GM23338 (cell line): ENCODE measurements around the gene HSD11B1L. TPM values are rescaled to one million over a fixed set of nuclear protein-coding genes. Genes with fewer than 3 reads are reported as not detected.

ENCODE experiments used
- ATAC-seq: fragments of 200-7000 bp; cut with Tn5 transposase; 3 replicates; pipeline ENCODE4 v1.9.1; 2020
- DNase-seq: peaks from one replicate; pipeline ENCODE4 v3.0.0-alpha.2; 2015; ENCODE audit warnings: low spot score
- H2AFZ ChIP-seq: fragments of 200-600 bp; sonication (generic); 2 replicates; pipeline ENCODE4 v1.8.0; 2016; ENCODE audit warnings: antibody characterized with exemption, mild to moderate bottlenecking, moderate library complexity
- H3F3A ChIP-seq: fragments of 200-600 bp; sonication (generic); replicated peaks from 2 replicates; pipeline ENCODE4 v1.8.0; 2017; ENCODE audit warnings: antibody characterized with exemption, mixed run types, low read depth
- H3K27ac ChIP-seq: fragments of 200-600 bp; sonication (generic); 2 replicates; pipeline ENCODE4 v1.6.1; 2016; ENCODE audit warnings: low read depth
- H3K27me3 ChIP-seq: fragments of 200-600 bp; sonication (generic); 2 replicates; pipeline ENCODE4 v1.8.0; 2016; ENCODE audit warnings: mild to moderate bottlenecking, mixed run types, moderate library complexity; ENCODE audit not compliant: insufficient read depth
- H3K36me3 ChIP-seq: fragments of 200-600 bp; sonication (generic); 2 replicates; pipeline ENCODE4 v1.8.0; 2016; ENCODE audit warnings: mild to moderate bottlenecking; ENCODE audit not compliant: insufficient read depth
- H3K4me1 ChIP-seq: fragments of 200-600 bp; sonication (generic); 2 replicates; pipeline ENCODE4 v1.8.0; 2016; ENCODE audit warnings: mild to moderate bottlenecking, moderate library complexity; ENCODE audit not compliant: insufficient read depth
- H3K4me2 ChIP-seq: fragments of 200-600 bp; sonication (generic); 2 replicates; pipeline ENCODE4 v1.7.1; 2017; ENCODE audit warnings: mixed run types
- H3K4me3 ChIP-seq: fragments of 200-600 bp; sonication (generic); 2 replicates; pipeline ENCODE4 v1.6.1; 2016; ENCODE audit warnings: mixed run types
- H3K79me2 ChIP-seq: fragments of 200-600 bp; sonication (generic); replicated peaks from 2 replicates; pipeline ENCODE4 v1.8.0; 2017; ENCODE audit warnings: mild to moderate bottlenecking; ENCODE audit not compliant: insufficient read depth
- H3K9me2 ChIP-seq: fragments of 200-600 bp; sonication (generic); 2 replicates; pipeline ENCODE4 v1.8.0; 2017; ENCODE audit not compliant: insufficient read depth
- H4K20me1 ChIP-seq: fragments of 200-600 bp; sonication (generic); replicated peaks from 2 replicates; pipeline ENCODE4 v1.8.0; 2017; ENCODE audit warnings: mild to moderate bottlenecking; ENCODE audit not compliant: insufficient read depth
- H3K27ac Mint-ChIP-seq: 2 replicates; pipeline ENCODE4 v1.8.0; 2020; ENCODE audit warnings: inconsistent platforms, mild to moderate bottlenecking, moderate library complexity, mixed read lengths
- H3K27me3 Mint-ChIP-seq: 3 replicates; pipeline ENCODE4 v1.8.0; 2022; ENCODE audit warnings: low read depth, mild to moderate bottlenecking, moderate library complexity, mixed read lengths, inconsistent platforms; ENCODE audit not compliant: insufficient read depth, poor library complexity
- H3K36me3 Mint-ChIP-seq: 3 replicates; pipeline ENCODE4 v1.8.0; 2021; ENCODE audit warnings: low read depth, mild to moderate bottlenecking, inconsistent platforms, moderate library complexity, mixed read lengths
- H3K4me1 Mint-ChIP-seq: 3 replicates; pipeline ENCODE4 v1.8.0; 2020; ENCODE audit warnings: mild to moderate bottlenecking, inconsistent platforms, mixed read lengths
- H3K4me3 Mint-ChIP-seq: 3 replicates; pipeline ENCODE4 v1.8.0; 2021; ENCODE audit warnings: moderate library complexity, mild to moderate bottlenecking, inconsistent platforms, mixed read lengths
- H3K9me3 Mint-ChIP-seq: 3 replicates; pipeline ENCODE4 v1.8.0; 2020; ENCODE audit warnings: moderate library complexity, mild to moderate bottlenecking, inconsistent platforms, mixed read lengths
- CREB1 ChIP-seq: fragments of 250-450 bp; sonication (Bioruptor Pico); IDR thresholded peaks from 2 replicates; pipeline ENCODE4 v1.5.0; 2020; ENCODE audit warnings: low read depth, mild to moderate bottlenecking, moderate library complexity
- EZH2 ChIP-seq: fragments of 200-600 bp; sonication (generic); IDR thresholded peaks from one replicate; pipeline ENCODE4 v1.8.0; 2017; ENCODE audit warnings: antibody characterized with exemption, mild to moderate bottlenecking, low read depth; ENCODE audit not compliant: unreplicated experiment
- EZH2phosphoT487 ChIP-seq: fragments of 200-600 bp; sonication (generic); IDR thresholded peaks from one replicate; pipeline ENCODE4 v1.8.1; 2018; ENCODE audit warnings: antibody characterized with exemption; ENCODE audit not compliant: unreplicated experiment
- JUNB ChIP-seq: IDR thresholded peaks from one replicate; pipeline ENCODE4 v1.6.1; 2016; ENCODE audit warnings: antibody characterized with exemption; ENCODE audit not compliant: unreplicated experiment
- NANOG ChIP-seq: IDR thresholded peaks from 2 replicates; pipeline ENCODE4 v1.6.1; 2016; ENCODE audit warnings: antibody characterized with exemption, borderline replicate concordance
- POLR2AphosphoS5 ChIP-seq: IDR thresholded peaks from 2 replicates; pipeline ENCODE4 v1.6.1; 2016; ENCODE audit warnings: antibody characterized with exemption, low read depth
- STAT1 ChIP-seq: IDR thresholded peaks from one replicate; pipeline ENCODE4 v1.6.1; 2016; ENCODE audit warnings: antibody characterized with exemption; ENCODE audit not compliant: unreplicated experiment
- ZNF114 ChIP-seq: fragments of 250-450 bp; sonication (Bioruptor Pico); IDR thresholded peaks from 2 replicates; pipeline ENCODE4 v1.5.0; 2020; ENCODE audit warnings: mild to moderate bottlenecking, moderate library complexity
- ZNF331 ChIP-seq: fragments of 250-450 bp; sonication (Bioruptor Pico); IDR thresholded peaks from 2 replicates; pipeline ENCODE4 v1.5.0; 2020; ENCODE audit warnings: low read depth, mild to moderate bottlenecking, moderate library complexity
- polyA plus RNA-seq: library from polyadenylated mRNA; unstranded; fragments of >200 nt; fragmentation: Nextera tagmentation; extraction: Ambion mirVana; gene quantifications from 2 replicates; pipeline ENCODE4 v1.2.1, GENCODE V29; 2016
- total RNA-seq: library from RNA; depleted of rRNA; stranded (reverse); fragments of >200 nt; shearing (Covaris generic); gene quantifications from 2 replicates; pipeline ENCODE4 v1.2.3, GENCODE V29; 2014
- TF ChIP-seq, protein P1 (sequence below): IDR thresholded peaks from 2 replicates; pipeline ENCODE4 v1.6.1; 2016; ENCODE audit warnings: antibody characterized with exemption
- TF ChIP-seq, protein P2 (sequence below): fragments of 250-450 bp; sonication (Bioruptor Pico); IDR thresholded peaks from 2 replicates; pipeline ENCODE4 v1.5.0; 2020; ENCODE audit warnings: mild to moderate bottlenecking, moderate library complexity
- TF ChIP-seq, protein P3 (sequence below), 2 experiments: fragments of 200-600 bp in 1 of 2; sonication (generic) in 1 of 2; conservative IDR thresholded peaks; 2 replicates each; pipeline versions ENCODE4 v1.5.1 to v1.6.1; 2016 to 2017; ENCODE audit warnings: antibody characterized with exemption in 2 of 2, low read depth in 2 of 2, mild to moderate bottlenecking in 2 of 2, moderate library complexity in 1 of 2
- TF ChIP-seq, protein P4 (sequence below): IDR thresholded peaks from one replicate; pipeline ENCODE4 v1.6.1; 2018; ENCODE audit warnings: antibody characterized with exemption; ENCODE audit not compliant: unreplicated experiment

Gene HSD11B1L
- total and polyA plus RNA-seq, 2 experiments from 2014 or later = 12.9 to 18.4 TPM

DNA sequence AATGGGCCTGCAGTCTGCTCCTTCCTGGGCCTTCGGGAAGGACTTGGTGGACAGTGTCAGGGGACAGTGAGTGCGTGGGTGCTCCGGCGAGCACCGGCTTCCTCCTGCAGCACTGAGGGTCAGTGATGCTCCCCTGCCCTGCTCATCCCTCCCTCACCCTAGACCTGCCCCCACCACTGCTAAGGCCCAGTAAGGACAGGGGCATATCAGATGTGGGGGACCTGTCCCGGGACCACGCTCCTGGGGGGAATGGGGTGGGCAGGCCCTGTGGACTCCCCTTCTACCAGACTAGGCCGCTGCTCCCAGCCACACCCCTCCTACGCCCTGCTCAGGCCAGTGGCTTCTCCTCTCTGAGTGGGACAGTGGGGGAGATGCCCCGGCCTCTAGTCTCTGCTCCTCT, 3.7 kb upstream of the HSD11B1L start:
- H3K9me3 Mint-ChIP-seq = no peaks in the 10 kb centered on the region
- Histone ChIP-seq H3K79me2 (no peaks in the 10 kb centered on the region), H2AFZ (no peak overlapping the region), H4K20me1 (no peaks in the 10 kb centered on the region; the same call in none of the 2 replicates), H3K4me3 (no peak overlapping the region), H3K4me2 (no peak overlapping the region), H3K36me3 (no peaks in the 10 kb centered on the region), H3K27ac (no peak overlapping the region), H3K4me1 (no peaks in the 10 kb centered on the region; the same call in 1 of the 2 replicates), H3K27me3 (no peaks in the 10 kb centered on the region), H3F3A (0 out of 2 replicates have a peak, but pooled peaks cover 4% of the 10 kb centered on the region), H3K9me2 (peaks cover 7% of the 10 kb centered on the region)
- DNase-seq = no peak
- no peak for ATAC-seq
- no peak overlapping the region for H3K27ac Mint-ChIP-seq
- peaks cover 17% of the 10 kb centered on the region for H3K4me1 Mint-ChIP-seq
- peaks cover 33% of the 10 kb centered on the region for H3K27me3 Mint-ChIP-seq
- TF ChIP-seq POLR2AphosphoS5 = no peak
- TF ChIP-seq, protein P1, sequence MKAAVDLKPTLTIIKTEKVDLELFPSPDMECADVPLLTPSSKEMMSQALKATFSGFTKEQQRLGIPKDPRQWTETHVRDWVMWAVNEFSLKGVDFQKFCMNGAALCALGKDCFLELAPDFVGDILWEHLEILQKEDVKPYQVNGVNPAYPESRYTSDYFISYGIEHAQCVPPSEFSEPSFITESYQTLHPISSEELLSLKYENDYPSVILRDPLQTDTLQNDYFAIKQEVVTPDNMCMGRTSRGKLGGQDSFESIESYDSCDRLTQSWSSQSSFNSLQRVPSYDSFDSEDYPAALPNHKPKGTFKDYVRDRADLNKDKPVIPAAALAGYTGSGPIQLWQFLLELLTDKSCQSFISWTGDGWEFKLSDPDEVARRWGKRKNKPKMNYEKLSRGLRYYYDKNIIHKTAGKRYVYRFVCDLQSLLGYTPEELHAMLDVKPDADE = no peak
- no peak for TF ChIP-seq STAT1
- no peak for TF ChIP-seq ZNF331 (CRISPR knock-in tag)
- TF ChIP-seq CREB1 (CRISPR knock-in tag) = no peak
- TF ChIP-seq, protein P2, sequence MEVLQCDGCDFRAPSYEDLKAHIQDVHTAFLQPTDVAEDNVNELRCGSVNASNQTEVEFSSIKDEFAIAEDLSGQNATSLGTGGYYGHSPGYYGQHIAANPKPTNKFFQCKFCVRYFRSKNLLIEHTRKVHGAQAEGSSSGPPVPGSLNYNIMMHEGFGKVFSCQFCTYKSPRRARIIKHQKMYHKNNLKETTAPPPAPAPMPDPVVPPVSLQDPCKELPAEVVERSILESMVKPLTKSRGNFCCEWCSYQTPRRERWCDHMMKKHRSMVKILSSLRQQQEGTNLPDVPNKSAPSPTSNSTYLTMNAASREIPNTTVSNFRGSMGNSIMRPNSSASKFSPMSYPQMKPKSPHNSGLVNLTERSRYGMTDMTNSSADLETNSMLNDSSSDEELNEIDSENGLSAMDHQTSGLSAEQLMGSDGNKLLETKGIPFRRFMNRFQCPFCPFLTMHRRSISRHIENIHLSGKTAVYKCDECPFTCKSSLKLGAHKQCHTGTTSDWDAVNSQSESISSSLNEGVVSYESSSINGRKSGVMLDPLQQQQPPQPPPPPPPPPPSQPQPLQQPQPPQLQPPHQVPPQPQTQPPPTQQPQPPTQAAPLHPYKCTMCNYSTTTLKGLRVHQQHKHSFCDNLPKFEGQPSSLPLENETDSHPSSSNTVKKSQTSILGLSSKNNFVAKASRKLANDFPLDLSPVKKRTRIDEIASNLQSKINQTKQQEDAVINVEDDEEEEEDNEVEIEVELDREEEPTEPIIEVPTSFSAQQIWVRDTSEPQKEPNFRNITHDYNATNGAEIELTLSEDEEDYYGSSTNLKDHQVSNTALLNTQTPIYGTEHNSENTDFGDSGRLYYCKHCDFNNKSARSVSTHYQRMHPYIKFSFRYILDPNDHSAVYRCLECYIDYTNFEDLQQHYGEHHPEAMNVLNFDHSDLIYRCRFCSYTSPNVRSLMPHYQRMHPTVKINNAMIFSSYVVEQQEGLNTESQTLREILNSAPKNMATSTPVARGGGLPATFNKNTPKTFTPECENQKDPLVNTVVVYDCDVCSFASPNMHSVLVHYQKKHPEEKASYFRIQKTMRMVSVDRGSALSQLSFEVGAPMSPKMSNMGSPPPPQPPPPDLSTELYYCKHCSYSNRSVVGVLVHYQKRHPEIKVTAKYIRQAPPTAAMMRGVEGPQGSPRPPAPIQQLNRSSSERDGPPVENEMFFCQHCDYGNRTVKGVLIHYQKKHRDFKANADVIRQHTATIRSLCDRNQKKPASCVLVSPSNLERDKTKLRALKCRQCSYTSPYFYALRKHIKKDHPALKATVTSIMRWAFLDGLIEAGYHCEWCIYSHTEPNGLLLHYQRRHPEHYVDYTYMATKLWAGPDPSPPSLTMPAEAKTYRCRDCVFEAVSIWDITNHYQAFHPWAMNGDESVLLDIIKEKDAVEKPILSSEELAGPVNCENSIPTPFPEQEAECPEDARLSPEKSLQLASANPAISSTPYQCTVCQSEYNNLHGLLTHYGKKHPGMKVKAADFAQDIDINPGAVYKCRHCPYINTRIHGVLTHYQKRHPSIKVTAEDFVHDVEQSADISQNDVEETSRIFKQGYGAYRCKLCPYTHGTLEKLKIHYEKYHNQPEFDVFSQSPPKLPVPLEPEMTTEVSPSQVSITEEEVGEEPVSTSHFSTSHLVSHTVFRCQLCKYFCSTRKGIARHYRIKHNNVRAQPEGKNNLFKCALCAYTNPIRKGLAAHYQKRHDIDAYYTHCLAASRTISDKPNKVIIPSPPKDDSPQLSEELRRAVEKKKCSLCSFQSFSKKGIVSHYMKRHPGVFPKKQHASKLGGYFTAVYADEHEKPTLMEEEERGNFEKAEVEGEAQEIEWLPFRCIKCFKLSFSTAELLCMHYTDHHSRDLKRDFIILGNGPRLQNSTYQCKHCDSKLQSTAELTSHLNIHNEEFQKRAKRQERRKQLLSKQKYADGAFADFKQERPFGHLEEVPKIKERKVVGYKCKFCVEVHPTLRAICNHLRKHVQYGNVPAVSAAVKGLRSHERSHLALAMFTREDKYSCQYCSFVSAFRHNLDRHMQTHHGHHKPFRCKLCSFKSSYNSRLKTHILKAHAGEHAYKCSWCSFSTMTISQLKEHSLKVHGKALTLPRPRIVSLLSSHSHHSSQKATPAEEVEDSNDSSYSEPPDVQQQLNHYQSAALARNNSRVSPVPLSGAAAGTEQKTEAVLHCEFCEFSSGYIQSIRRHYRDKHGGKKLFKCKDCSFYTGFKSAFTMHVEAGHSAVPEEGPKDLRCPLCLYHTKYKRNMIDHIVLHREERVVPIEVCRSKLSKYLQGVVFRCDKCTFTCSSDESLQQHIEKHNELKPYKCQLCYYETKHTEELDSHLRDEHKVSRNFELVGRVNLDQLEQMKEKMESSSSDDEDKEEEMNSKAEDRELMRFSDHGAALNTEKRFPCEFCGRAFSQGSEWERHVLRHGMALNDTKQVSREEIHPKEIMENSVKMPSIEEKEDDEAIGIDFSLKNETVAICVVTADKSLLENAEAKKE (CRISPR knock-in tag) = no peak
- TF ChIP-seq, protein P3, sequence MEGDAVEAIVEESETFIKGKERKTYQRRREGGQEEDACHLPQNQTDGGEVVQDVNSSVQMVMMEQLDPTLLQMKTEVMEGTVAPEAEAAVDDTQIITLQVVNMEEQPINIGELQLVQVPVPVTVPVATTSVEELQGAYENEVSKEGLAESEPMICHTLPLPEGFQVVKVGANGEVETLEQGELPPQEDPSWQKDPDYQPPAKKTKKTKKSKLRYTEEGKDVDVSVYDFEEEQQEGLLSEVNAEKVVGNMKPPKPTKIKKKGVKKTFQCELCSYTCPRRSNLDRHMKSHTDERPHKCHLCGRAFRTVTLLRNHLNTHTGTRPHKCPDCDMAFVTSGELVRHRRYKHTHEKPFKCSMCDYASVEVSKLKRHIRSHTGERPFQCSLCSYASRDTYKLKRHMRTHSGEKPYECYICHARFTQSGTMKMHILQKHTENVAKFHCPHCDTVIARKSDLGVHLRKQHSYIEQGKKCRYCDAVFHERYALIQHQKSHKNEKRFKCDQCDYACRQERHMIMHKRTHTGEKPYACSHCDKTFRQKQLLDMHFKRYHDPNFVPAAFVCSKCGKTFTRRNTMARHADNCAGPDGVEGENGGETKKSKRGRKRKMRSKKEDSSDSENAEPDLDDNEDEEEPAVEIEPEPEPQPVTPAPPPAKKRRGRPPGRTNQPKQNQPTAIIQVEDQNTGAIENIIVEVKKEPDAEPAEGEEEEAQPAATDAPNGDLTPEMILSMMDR (conservative IDR thresholded peaks at IDR 0.05; ENCODE audit: low read depth in 2 of 2) = no peak
- TF ChIP-seq, protein P4, sequence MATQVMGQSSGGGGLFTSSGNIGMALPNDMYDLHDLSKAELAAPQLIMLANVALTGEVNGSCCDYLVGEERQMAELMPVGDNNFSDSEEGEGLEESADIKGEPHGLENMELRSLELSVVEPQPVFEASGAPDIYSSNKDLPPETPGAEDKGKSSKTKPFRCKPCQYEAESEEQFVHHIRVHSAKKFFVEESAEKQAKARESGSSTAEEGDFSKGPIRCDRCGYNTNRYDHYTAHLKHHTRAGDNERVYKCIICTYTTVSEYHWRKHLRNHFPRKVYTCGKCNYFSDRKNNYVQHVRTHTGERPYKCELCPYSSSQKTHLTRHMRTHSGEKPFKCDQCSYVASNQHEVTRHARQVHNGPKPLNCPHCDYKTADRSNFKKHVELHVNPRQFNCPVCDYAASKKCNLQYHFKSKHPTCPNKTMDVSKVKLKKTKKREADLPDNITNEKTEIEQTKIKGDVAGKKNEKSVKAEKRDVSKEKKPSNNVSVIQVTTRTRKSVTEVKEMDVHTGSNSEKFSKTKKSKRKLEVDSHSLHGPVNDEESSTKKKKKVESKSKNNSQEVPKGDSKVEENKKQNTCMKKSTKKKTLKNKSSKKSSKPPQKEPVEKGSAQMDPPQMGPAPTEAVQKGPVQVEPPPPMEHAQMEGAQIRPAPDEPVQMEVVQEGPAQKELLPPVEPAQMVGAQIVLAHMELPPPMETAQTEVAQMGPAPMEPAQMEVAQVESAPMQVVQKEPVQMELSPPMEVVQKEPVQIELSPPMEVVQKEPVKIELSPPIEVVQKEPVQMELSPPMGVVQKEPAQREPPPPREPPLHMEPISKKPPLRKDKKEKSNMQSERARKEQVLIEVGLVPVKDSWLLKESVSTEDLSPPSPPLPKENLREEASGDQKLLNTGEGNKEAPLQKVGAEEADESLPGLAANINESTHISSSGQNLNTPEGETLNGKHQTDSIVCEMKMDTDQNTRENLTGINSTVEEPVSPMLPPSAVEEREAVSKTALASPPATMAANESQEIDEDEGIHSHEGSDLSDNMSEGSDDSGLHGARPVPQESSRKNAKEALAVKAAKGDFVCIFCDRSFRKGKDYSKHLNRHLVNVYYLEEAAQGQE = no peak
- no peak for TF ChIP-seq NANOG
- no peak for TF ChIP-seq EZH2
- TF ChIP-seq JUNB = no peak
- TF ChIP-seq ZNF114 (CRISPR knock-in tag) = no peak
- TF ChIP-seq EZH2phosphoT487 = no peak
- no peak overlapping the region for H3K4me3 Mint-ChIP-seq
- peaks cover 12% of the 10 kb centered on the region for H3K36me3 Mint-ChIP-seq
